Spleen (tissue), 11 donors: ENCODE data around the gene DENND1C. TPM values are rescaled to one million over a fixed set of nuclear protein-coding genes. Genes with fewer than 3 reads are reported as not detected.

Experiments used
- DNase-seq: peaks from one replicate; pipeline ENCODE4 v3.0.0-alpha.2; 2020
- H3K27ac ChIP-seq, 8 donors: fragments of 200-600 bp; sonication (generic) in 7 of 8; 1 replicate in 4 of 8; 2 replicates in 4 of 8; pipeline versions ENCODE4 v1.5.0 to v1.8.0; 2016 to 2021; ENCODE audit warnings: inconsistent platforms in 4 of 8, mild to moderate bottlenecking in 4 of 8, moderate library complexity in 1 of 8
- H3K27me3 ChIP-seq, 7 donors: fragments of 200-600 bp; sonication (generic) in 6 of 7; replicated peaks in 1 of 7; 1 replicate in 4 of 7; 2 replicates in 3 of 7; pipeline versions ENCODE4 v1.5.0 to v1.8.0; 2016 to 2021; ENCODE audit warnings: inconsistent platforms in 3 of 7, mild to moderate bottlenecking in 1 of 7
- H3K36me3 ChIP-seq, 6 donors: fragments of 200-600 bp; sonication (generic) in 5 of 6; 1 replicate in 4 of 6; 2 replicates in 2 of 6; pipeline versions ENCODE4 v1.5.0 to v1.8.0; 2016 to 2021; ENCODE audit warnings: inconsistent platforms in 2 of 6
- H3K4me1 ChIP-seq, 6 donors: fragments of 200-600 bp; sonication (generic) in 5 of 6; 1 replicate in 3 of 6; 2 replicates in 3 of 6; pipeline versions ENCODE4 v1.5.0 to v1.8.0; 2016 to 2021; ENCODE audit warnings: inconsistent platforms in 3 of 6
- H3K4me3 ChIP-seq, 8 donors: fragments of 200-600 bp; sonication (generic) in 7 of 8; 1 replicate in 4 of 8; 2 replicates in 4 of 8; pipeline versions ENCODE4 v1.5.0 to v1.8.0; 2016 to 2021; ENCODE audit warnings: inconsistent platforms in 4 of 8, mild to moderate bottlenecking in 4 of 8, moderate library complexity in 2 of 8
- H3K9me3 ChIP-seq, 8 donors: fragments of 200-600 bp; sonication (generic) in 7 of 8; 1 replicate in 4 of 8; 2 replicates in 4 of 8; pipeline versions ENCODE4 v1.5.0 to v1.8.0; 2016 to 2021; ENCODE audit warnings: inconsistent platforms in 4 of 8
- CTCF ChIP-seq, 11 experiments: fragments of 200-600 bp in 7 of 11; fragments of 450-650 bp in 4 of 11; sonication (generic) in 4 of 11; IDR thresholded peaks in 8 of 11; conservative IDR thresholded peaks in 3 of 11; 1 replicate in 7 of 11; 2 replicates in 4 of 11; pipeline versions ENCODE4 v1.4.0 to v1.8.0; 2016 to 2021; ENCODE audit warnings: antibody characterized with exemption in 11 of 11, inconsistent platforms in 4 of 11, mild to moderate bottlenecking in 1 of 11
- POLR2A ChIP-seq, 3 donors: fragments of 450-650 bp; IDR thresholded peaks; one replicate each; pipeline ENCODE4 v1.5.1; 2017; ENCODE audit warnings: antibody characterized with exemption in 3 of 3, mild to moderate bottlenecking in 1 of 3
- POLR2AphosphoS5 ChIP-seq, 3 donors: sonication (generic); formaldehyde crosslinking; IDR thresholded peaks; one replicate each; pipeline ENCODE4 v1.5.1; 2017; ENCODE audit warnings: antibody characterized with exemption in 3 of 3
- WGBS, 5 donors: extraction: QIAGEN DNeasy Blood & Tissue Kit in 3 of 5; methylation state at CpG; one replicate each; pipeline versions ENCODE4 v1.1.5 to v1.1.7; 2013 to 2018; 5-methylcytosine and 5-hydroxymethylcytosine counted together
- intact Hi-C: fragments of 100-400 bp; cut with DNase I; formaldehyde crosslinking; loops from one replicate; pipeline ENCODE4 v1.15.0; 2023; ENCODE audit warnings: low total_unique reads
- polyA plus RNA-seq, 3 donors: library from polyadenylated mRNA; stranded (reverse); fragments of 200-250 nt; gene quantifications; one replicate each; pipeline ENCODE4 v1.2.1, GENCODE V29; 2013
- total RNA-seq, 7 donors: library from RNA; depleted of rRNA in 3 of 7; stranded (reverse); fragments of >200 nt in 3 of 7; fragmentation: NEBNext Ultra II Directional in 4 of 7; extraction: Animal tissue kit (Norgen Biotek cat#: 25700) in 4 of 7; gene quantifications; one replicate each; pipeline versions ENCODE4 v1.1.0 to v1.2.1, GENCODE V29; 2016 to 2021
- donor health status: healthy with polysubstance abuse.
- donor health status: DM: no; HTN: no; CAD: no; lungs with moderate emphysema.
- donor health status: DM: no; HTN: no; CAD: no.
- donor health status: Bipolar disorder and iron deficiency.
- donor health status: healthy.
- donor health status: DM: no; HTN: no; CAD: no.
- donor health status: DM: yes; HTN: yes; CAD: no.

Gene DENND1C
- total and polyA plus RNA-seq, 10 donors, result 36.8 to 70.9 (median 61.1) TPM

- Histone ChIP-seq H3K4me1 (peaks cover 6 to 35% (median 29%) of the 10 kb centered on the region in 6 donors), H3K27ac (peak overlapping the region in 4 of 8 donors; percentile 85 to 90 (median 86)), H3K4me3 (peak overlapping the region; percentile 38 to 84 (median 74)), H3K27me3 (peaks cover 0 to 19% (median 4%) of the 10 kb centered on the region in 7 donors), H3K9me3 (peaks cover 4 to 20% (median 16%) of the 10 kb centered on the region in 8 donors), H3K36me3 (peaks cover 3 to 27% (median 14%) of the 10 kb centered on the region in 6 donors)
- WGBS, 5 donors, result 37 to 61% (median 52%) methylated on average over 13 to 16 of the region's 16 CpGs
- intact Hi-C loops, result no loop called here
- no peak for TF ChIP-seq POLR2AphosphoS5 (IDR thresholded peaks at IDR 0.05)
- no peak for TF ChIP-seq POLR2A (IDR thresholded peaks at IDR 0.05)
- no peak for TF ChIP-seq CTCF (IDR thresholded peaks at IDR 0.05 in 8 of 11, conservative IDR thresholded peaks at IDR 0.05 in 3 of 11)
- no peak for DNase-seq
Observed at GRCh38 chr19:6458695-6459261, 22.8 kb downstream of the DENND1C start.

GRCh38 chr19:6457958-6458694, 23.5 kb downstream of the DENND1C start:
- Histone ChIP-seq H3K4me3 (peak overlapping the region in 4 of 8 donors; percentile 72 to 83 (median 78)), H3K4me1 (peaks cover 6 to 33% (median 27%) of the 10 kb centered on the region in 6 donors), H3K27me3 (peaks cover 0 to 12% (median 0%) of the 10 kb centered on the region in 7 donors), H3K27ac (peak overlapping the region in 3 of 8 donors; percentile 1 to 90 (median 86)), H3K9me3 (peaks cover 5 to 27% (median 22%) of the 10 kb centered on the region in 8 donors), H3K36me3 (peaks cover 3 to 33% (median 18%) of the 10 kb centered on the region in 6 donors)
- no peak for TF ChIP-seq POLR2A (IDR thresholded peaks at IDR 0.05)
- no peak for TF ChIP-seq CTCF (IDR thresholded peaks at IDR 0.05 in 8 of 11, conservative IDR thresholded peaks at IDR 0.05 in 3 of 11)
- TF ChIP-seq POLR2AphosphoS5 (IDR thresholded peaks at IDR 0.05), result no peak
- intact Hi-C loops, result no loop called here
- DNase-seq, result no peak
- WGBS, 5 donors, result 73 to 82% (median 82%) methylated on average over 15 to 17 of the region's 17 CpGs

- DNase-seq, result no peak
- WGBS, 5 donors, result 90 to 97% (median 93%) methylated on average over 14 to 15 of the region's 15 CpGs
- peaks cover 6 to 32% (median 27%) of the 10 kb centered on the region in 6 donors for H3K4me1 ChIP-seq
- no peak overlapping the region for H3K27ac ChIP-seq
- TF ChIP-seq CTCF (IDR thresholded peaks at IDR 0.05 in 8 of 11, conservative IDR thresholded peaks at IDR 0.05 in 3 of 11) (no peak), POLR2AphosphoS5 (IDR thresholded peaks at IDR 0.05) (no peak), POLR2A (IDR thresholded peaks at IDR 0.05) (no peak)
- peaks cover 0 to 11% (median 0%) of the 10 kb centered on the region in 7 donors for H3K27me3 ChIP-seq
- peaks cover 3 to 43% (median 18%) of the 10 kb centered on the region in 6 donors for H3K36me3 ChIP-seq
- intact Hi-C loops, result no loop called here
- peaks cover 5 to 30% (median 22%) of the 10 kb centered on the region in 8 donors for H3K9me3 ChIP-seq
- no peak overlapping the region for H3K4me3 ChIP-seq
Observed at GRCh38 chr19:6455924-6456323, 25.7 kb downstream of the DENND1C start.
